ENCODE data around the gene EXD3.

DNA sequence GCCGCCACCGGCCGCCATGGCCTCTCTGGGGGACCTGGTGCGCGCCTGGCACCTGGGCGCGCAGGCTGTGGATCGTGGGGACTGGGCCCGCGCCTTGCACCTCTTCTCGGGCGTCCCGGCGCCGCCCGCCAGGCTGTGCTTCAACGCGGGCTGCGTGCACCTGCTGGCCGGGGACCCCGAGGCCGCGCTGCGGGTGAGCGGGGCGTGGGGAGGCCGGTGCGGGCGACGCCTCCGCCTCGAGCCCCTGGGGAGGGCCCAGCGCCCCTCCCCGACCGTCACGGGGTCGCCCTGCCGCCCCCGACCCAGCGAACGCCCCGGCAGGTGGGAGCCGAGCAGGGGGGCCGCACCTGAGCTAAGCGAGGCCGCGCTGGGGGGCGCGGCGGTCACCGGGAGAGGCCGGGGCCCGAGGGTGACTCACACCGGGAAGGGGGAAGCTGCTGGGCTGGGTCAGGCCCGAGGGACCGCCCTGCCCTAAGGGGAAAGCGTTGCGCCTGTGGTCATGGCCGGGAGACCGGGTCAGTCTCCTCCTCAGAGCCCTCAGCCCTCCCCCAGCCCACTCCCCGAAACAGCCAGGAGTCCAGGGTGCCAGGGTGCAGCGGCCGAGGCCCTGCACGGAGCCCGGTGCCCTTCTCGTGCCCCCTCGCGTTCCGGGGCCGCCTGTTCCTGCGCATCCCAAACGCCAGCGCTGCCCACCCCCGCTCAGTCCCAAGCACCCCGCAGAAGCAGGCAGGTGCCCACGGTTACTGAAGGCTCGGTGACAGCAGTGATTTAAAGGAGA lies 741 bp upstream of the EXD3 start:
- no peak for TF ChIP-seq POLR2AphosphoS5 (IDR thresholded peaks at IDR 0.05)
- no peak for TF ChIP-seq POLR2A (IDR thresholded peaks at IDR 0.05)
- peak in 1 of 3 donors; percentile 8 for TF ChIP-seq CTCF (IDR thresholded peaks at IDR 0.05)

Data from breast epithelium (tissue), 3 donors.